BJ (cell line): ENCODE measurements around the gene FGF3. TPM values are rescaled to one million over a fixed set of nuclear protein-coding genes. Genes with fewer than 3 reads are reported as not detected.

Experiments used
- CTCF ChIA-PET: fragments of 350-600 bp; formaldehyde crosslinking; extraction: SDS; loops from one replicate; lab custom pipeline; 2021; ENCODE audit warnings: antibody characterized with exemption, inconsistent platforms; lab: Yijun Ruan, JAX
- POLR2A ChIA-PET: fragments of 300-600 bp; sonication (Branson Sonifier 250); formaldehyde crosslinking; extraction: SDS; loops from one replicate; lab custom pipeline; 2021; ENCODE audit warnings: antibody characterized with exemption; lab: Charles Lee
- DNase-seq: peaks from one replicate; pipeline ENCODE4 v3.0.0-alpha.2; 2011; ENCODE audit warnings: low read depth
- H3K27me3 ChIP-seq: 2 replicates; pipeline ENCODE4 v1.6.0; 2011; ENCODE audit warnings: low read length; ENCODE audit not compliant: control insufficient read depth, insufficient read depth
- H3K36me3 ChIP-seq: 2 replicates; pipeline ENCODE4 v1.5.1; 2011; ENCODE audit warnings: low read length; ENCODE audit not compliant: control insufficient read depth, insufficient read depth
- H3K4me3 ChIP-seq: 2 replicates; pipeline ENCODE4 v1.5.1; 2011; ENCODE audit warnings: low read depth, mild to moderate bottlenecking, control low read depth, low read length
- CTCF ChIP-seq: IDR thresholded peaks from 2 replicates; pipeline ENCODE4 v1.5.1; 2011; ENCODE audit warnings: low read depth, mild to moderate bottlenecking, control low read depth, inconsistent platforms, low read length, moderate library complexity; ENCODE audit not compliant: insufficient read depth
- polyA plus RNA-seq: library from polyadenylated mRNA; depleted of rRNA; stranded (reverse); fragments of >200 nt; gene quantifications from 2 replicates; pipeline ENCODE4 v1.2.3, GENCODE V29; 2011

Gene FGF3
- polyA plus RNA-seq, 1 experiment, result not detected

GRCh38 chr11:69808667-69809086, 10.5 kb downstream of the FGF3 start:
- Histone ChIP-seq H3K36me3 (no peaks in the 10 kb centered on the region), H3K4me3 (no peak overlapping the region), H3K27me3 (peaks cover 9% of the 10 kb centered on the region)
- ChIA-PET POLR2A (no interaction called here), CTCF (interaction anchor here (0.7 kb wide), 1 partner anchor 86 kb away, joined by 3 read pairs; no protein-coding TSS in a partner anchor)
- no peak for DNase-seq
- TF ChIP-seq CTCF, result no peak

DNA sequence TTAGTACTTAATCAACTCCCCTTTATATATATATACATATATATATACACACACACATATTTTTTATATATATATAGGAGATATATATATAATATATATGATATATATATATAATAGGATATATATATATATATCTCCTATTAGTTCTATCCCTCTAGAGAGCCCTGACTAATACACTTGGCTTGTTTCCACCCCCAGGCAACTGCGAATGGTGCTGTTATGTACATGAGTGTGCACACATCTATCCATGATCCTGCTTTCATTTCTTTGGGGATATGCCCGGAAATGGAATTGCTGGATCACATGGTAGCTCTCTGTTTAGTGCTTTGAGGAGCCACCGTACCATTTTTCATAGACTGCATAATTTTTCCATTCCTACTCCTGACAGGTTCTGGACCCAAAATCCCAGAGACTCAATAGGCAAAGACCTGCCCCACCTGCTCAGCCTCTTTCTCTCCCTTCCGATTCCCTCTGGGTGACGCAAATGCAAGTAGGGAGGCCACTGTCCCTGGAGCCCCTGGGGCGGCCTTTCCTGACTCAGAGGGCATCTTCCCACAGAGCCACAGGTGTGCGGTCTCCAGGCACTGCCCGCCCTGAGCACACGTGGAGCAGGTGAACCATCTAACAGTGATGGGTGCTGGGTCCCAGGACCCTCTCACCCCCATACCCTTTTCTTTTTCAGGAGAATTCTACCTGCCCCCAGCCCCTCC, 12.0 kb downstream of the FGF3 start:
- ChIA-PET CTCF (no interaction called here), POLR2A (no interaction called here)
- no peaks in the 10 kb centered on the region for H3K36me3 ChIP-seq
- H3K4me3 ChIP-seq, result no peak overlapping the region
- H3K27me3 ChIP-seq, result peaks cover 9% of the 10 kb centered on the region
- no peak for DNase-seq
- TF ChIP-seq CTCF, result no peak

DNA sequence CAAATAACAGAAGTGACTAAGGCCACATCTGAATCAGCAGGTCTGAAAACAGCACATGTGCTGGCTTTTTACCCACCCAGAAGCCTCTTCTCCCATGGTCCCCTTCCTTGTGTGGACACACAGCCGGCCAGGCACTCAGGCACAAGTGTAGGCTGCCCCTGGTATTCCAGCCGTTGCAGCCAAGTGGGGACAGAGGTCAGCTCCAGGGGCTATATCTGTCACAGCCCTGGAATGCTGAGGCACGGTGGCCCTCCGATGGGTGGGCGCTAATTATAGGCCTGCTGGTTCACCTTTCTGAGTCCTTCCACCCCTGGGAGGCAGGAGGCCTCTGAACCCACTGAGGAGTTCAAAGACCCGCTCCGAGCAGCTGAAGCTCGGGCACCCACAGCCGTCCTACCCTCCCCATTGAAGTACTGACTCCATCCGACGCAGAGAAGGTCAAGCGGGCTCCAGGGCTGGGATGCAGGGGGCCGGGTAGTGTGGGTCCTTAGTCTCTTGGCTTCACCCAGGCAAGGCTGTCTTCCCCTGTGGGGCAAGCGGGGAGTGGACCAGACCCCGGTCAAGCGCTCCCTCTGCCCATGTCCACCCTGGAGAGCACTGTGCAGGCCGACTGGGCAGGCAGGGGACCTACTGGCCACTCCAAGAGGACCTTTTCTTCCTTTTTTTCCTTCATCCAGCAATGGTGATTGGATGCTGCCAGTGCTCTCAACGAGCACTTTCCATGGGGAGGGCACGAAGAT, 14.3 kb downstream of the FGF3 start:
- Histone ChIP-seq H3K4me3 (no peak overlapping the region), H3K27me3 (peaks cover 6% of the 10 kb centered on the region), H3K36me3 (no peaks in the 10 kb centered on the region)
- ChIA-PET POLR2A (no interaction called here), CTCF (interaction anchor here (0.6 kb wide), 1 partner anchor 94 kb away, joined by 6 read pairs; no protein-coding TSS in a partner anchor)
- DNase-seq, result no peak
- no peak for TF ChIP-seq CTCF

- Histone ChIP-seq H3K36me3 (no peaks in the 10 kb centered on the region), H3K27me3 (peaks cover 4% of the 10 kb centered on the region), H3K4me3 (no peak overlapping the region)
- no peak for DNase-seq
- no peak for TF ChIP-seq CTCF
- POLR2A ChIA-PET, result no interaction called here
- CTCF ChIA-PET, result no interaction called here
These were observed 15.5 kb downstream of the FGF3 start for GRCh38 chr11:69803604-69804218.

GRCh38 chr11:69803022-69803421, 16.2 kb downstream of the FGF3 start:
- Histone ChIP-seq H3K36me3 (no peaks in the 10 kb centered on the region), H3K4me3 (no peak overlapping the region), H3K27me3 (peaks cover 3% of the 10 kb centered on the region; the same call in 1 of the 2 replicates)
- no peak for TF ChIP-seq CTCF
- POLR2A ChIA-PET, result no interaction called here
- no peak for DNase-seq
- CTCF ChIA-PET, result no interaction called here
